NOMO-1 treated with DMSO at 0.1 percent for 48 hours (cell line): ENCODE data around the gene TRAPPC10.

ENCODE experiments used
- DNase-seq: peaks from one replicate; lab custom pipeline; 2025; ENCODE audit not compliant: unreplicated experiment; lab: John Stamatoyannopoulos, UW

The TRAPPC10 gene

DNA sequence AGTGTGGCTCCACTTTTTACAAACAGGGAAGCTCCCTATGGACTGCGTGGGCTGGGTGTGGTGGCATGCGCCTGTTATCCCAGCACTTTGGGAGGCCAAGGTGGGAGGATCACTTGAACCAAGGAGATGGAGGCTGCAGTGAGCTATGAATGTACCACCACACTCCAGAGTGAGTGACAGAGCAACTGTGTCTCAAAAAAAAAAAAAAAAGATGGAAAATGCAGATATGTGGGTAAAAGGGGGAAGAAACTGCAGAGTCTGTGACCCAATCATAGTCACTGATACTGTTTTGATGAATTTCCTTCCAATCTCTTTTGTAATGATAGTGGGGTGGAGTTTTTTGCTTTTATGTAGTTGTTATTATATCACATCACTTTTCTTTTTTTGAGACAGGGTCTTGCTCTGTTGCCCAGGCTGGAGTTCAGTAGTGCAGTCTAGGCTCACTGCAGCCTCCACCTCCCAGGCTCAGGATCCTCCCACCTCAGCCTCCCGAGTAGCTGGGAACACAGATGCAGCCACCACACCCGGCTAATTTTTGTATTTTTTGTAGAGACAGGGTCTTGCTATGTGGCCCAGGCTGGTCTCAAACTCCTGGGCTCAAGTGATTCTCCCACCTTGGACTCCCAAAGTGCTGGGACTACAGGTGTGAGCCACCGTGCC, 8.7 kb upstream of the TRAPPC10 start:
- no peak for DNase-seq

DNA sequence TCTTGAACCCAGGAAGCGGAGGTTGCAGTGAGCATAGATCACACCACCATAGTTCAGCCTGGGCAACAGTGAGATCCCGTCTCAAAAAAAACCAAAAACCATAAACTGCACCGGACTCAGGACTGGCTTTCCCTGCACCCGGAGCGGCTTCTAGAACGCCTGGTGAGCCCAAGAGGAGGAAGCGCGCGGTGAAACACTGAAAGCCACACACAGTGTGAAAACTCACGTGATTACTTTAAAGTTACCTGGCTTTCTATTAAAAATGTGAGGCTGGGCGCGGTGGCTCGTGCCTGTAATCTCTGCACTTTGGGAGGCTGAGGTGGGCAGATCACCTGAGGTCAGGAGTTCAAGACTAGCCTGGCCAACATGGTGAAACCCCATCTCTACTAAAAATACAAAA, 7.0 kb upstream of the TRAPPC10 start:
- DNase-seq = no peak

DNA sequence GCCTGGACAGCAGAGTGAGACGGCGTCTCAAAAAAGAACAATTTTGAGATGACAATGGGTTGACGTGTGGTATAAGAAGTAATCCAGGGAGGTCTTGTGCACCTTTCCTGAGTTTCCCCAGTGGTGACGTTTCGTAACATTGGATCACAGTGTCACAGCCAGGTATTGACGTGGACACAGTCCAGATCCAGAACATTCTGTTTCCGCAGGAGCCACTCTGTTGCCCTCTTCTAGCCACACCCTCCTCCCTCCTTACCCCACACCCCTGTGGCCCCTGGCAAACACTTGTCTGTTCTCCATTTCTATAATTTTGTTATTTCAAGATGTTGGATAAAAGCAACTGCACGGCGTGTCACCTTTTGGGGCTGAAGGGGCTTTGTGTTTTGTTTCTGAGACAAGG, 6.5 kb upstream of the TRAPPC10 start:
- no peak for DNase-seq

DNA sequence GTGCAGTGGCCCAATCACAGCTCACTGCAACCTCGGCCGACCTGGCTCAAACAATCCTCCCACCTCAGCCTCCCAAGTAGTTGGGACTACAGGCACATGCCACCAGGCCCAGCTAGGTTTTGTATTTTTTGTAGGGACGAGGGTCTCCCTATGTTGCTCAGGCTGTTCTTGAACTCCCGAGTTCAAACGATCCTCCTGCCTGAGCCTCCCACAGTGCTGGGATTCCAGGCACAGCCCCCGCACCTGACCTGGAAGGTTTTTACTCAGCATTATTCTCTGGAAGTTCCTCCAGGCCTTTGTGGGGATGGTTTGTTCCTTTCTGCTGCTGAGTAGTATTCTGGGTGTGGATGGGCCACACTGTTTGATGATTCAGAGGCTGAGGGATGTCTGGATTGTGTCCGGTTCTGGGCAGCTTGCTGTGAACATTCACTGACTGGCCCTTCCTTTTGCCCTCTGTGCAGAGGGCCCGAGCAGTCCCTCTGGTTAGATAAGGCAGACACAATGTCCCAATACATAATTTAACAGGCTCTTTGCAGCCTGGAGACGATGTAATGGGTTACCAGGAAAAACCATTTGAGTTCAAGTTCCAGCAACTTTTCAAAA, 6.0 kb upstream of the TRAPPC10 start:
- no peak for DNase-seq

DNA sequence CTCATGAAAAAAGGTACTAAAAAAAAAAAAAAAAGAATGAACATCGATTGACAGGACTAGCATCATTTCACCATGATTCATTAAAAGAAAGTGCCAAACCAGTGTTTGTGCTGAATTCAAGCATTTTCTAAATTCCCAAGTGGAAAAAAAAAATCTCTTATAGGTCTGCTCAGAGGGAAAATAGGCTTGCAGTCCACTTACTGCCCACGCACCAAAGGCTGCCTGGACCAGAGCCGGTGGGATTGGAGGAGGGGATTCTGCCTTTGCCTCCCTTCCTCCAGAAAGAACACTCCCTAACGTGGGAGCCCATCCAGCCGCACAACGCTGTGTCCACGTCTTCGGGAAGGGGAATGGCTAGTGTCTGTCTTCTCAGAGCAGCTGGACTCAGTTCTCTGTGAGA, 5.5 kb upstream of the TRAPPC10 start:
- no peak for DNase-seq

DNA sequence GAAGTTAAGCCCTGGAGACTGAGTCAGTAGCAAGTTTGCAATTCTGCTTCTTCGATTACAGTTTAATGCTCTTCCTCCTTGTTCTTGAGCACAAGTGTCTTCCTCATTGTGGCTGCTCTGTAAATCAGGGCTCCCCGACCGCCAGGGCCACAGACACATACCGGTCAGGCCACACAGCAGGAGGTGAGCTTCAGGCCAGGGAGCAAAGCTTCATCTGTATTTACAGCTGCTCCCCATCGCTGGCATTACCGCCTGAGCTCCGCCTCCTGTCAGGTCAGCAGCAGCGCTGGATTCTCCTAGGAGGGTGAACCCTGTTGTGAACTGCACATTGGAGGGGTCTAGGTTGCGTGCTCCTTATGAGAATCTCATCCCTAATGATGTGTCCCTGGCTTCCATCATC, 1.7 kb upstream of the TRAPPC10 start:
- DNase-seq = peak; percentile 34

DNA sequence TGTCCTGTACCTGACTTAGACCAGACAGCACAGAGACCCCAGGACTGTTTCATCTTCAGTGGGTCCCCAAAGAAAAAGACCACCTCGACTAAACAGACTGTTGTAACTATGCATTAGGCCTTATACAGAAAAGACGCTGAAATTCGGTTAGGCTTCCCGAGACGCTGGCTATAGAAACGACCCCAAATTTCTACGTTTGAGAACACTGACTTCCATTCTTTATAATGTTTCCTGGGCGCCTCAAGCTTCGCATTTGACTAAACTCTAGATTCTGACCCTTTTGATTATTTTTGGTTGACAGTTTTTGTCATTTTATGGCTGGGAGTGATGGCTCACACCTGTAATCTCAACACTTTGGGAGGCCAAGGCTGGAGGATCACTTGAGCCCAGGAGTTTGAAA, 986 bp upstream of the TRAPPC10 start:
- DNase-seq = no peak

DNA sequence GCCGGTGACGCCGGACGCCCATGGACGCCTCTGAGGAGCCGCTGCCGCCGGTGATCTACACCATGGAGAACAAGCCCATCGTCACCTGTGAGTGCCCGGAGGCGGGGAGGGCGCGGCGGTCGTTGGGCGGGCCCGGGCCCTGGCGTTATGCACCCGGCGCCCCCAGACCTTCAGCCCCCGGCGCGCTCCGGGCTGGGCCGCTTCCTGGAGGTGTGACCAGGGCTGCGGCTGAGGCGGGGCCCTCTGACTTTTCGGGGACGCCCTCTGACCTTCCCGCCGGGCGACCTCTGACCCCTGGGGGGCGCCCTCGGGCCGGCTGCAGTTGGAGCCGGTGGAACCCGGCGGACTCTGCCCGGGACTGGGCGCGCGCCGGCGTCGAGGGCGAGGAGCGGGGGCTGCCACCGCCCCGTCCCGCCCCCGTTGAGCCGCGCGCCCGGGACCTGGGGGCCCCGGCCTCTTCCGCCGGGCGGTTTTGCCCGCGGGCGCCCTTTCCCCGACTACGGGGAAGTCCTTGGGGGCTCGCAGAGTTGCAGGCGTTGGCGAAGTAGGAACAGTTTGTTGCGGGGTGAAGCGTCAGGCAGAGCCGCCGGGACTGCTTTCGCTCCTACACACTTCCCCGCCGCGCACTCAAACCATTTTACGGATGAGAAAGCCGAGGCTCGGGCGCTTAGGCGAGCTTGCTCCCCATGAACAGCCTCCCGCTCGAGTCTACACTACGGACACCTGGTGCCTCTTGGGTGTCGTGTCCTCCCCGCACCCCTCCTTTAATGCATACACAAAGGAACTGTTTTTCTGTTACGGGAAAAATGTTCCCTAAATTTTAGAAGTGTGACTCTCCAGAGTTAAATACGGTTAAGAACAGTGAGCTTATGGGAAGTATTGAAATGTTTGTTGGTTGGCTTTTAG, 618 bp downstream of the TRAPPC10 start:
- DNase-seq = peak; percentile 75

DNA sequence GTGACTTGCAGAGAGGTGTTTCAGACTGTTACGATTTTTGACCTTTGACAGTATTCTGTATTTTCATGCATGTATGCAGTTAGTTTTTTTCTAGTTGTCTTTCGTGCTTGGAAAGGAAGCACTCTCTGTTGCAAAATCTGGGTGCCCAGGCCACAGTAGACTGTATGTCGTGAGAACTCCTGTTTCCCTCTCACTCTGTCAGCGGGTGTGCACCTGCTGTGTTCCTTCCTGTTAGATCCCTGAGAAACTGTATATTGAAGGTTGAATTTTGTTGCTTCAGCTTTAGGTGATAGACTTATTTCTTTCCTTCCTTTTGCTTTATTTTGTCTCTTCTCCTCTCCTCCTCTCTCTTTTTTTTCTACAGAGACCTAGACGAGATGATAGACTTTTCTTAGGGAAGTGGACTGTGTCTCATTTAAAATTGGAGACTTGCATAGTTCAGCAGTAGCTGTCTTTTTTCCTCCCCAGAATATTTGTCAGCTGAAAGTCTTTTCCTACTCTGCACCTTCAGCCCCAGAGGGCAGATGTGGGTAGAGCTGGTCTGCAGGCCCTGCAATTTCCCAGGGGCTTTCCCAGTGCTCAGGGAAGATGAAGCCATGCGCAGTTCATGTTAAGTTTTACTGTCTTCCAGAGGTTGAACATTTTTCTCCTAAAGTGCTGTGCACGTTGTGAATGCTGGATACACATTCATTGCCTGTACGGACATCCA, 1.4 kb downstream of the TRAPPC10 start:
- DNase-seq = peak; percentile 41

DNA sequence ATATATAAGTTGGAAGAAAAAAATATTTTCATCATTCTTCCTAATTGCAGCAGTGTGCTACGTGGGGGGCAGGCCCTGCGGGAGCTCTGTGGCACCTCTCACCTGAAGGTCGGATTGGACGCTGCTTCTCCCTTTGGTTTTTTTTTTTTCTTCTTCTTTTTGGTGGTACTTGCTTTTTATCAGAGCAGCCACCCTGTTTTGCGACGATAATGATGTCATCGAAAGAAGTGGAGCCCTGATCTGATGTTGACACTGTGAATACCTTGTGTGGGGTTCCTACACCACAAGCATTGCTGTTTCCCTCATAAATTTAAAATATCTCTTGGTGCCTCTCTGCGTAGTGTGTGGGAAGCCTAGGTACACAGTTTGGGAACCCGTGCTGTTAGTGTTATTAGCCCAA, 5.5 kb downstream of the TRAPPC10 start:
- DNase-seq = no peak

DNA sequence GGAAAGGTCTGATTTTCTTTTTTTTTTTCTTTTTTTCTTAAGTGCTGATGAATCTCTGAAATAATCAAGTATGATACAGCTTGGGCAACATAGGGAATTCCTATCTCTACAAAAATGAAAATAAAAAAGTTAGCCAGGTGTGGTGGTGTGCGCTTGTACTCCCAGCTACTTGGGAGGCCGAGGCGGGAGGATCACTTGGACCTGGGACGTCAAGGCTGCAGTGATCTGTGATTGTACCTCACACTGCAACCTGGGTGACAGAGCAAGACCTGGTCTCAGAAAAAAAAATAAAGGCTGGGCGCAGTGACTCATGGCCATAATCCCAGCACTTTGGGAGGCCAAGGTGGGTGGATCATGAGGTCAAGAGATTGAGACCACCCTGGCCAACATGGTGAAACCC, 6.0 kb downstream of the TRAPPC10 start:
- no peak for DNase-seq

DNA sequence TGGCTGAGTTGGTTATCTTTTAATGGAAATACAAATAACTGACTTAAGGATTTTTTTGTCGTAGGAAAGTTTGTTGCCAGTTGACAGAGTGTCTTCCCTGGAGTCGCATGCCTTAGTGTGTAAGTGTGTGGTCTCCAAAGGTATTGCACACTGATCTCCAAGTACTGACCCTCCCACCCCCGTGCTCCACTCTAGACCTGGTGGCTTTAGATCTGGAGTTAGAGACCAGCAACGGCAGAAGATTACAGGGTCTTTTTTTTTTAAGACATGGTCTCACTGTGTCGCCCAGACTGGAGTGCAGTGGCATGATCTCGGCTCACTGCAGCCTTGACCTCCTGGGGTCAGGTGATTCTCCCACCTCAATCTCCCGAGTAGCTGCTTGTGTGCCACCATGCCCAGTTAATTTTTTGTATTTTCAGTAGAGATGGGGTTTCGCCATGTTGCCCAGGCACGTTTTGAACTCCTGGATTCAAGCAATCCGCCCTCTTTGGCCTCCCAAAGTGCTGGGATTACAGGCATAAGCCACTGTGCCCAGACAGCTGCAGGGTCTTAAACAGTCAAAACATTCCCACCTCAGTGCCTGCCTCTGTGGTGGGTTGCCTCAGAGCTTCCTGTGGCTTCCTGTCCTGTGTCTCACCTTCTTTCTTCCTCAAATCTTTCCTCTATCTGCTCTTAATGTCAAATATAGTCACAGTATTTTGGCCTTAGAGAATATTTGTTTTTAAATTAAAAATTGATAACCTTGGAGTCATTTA, 6.9 kb downstream of the TRAPPC10 start:
- DNase-seq = no peak

DNA sequence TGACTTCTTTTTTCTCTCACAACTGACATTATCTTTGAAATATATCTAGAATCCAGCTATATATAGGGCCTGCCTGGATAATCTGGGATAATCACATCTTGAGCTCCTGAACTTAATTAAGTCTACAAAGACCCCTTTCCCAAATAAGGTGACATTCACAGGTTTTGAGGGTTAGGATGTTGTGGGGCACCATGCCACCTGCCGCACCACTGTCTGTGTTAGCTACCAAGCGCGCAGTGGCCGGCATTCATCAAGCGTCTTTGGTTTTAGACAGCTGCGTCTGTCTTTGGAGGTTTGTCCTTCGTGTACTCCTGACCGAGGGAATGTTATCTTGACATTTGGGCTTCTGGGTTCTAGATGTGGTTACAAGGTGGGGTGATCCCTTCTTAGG, 7.5 kb downstream of the TRAPPC10 start:
- DNase-seq = no peak

DNA sequence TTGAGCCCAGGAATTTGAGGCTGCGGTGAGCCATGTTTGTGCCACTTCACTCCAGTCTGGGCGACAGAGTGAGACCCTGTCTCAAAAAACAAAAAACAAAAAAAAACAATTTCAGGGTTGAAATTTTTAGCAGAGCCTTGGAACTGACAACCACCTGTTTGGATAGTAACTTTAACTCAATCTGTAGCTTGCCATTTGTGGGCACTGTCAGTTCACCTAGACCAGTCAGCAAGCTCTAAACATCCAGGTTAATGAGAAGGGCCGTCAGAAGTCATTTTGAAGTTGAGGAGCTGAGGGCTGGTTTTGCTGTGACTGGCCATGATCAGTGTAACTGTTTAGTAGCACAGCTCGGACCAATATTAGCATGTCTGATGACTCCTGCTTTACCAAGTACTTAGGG, 8.4 kb downstream of the TRAPPC10 start:
- no peak for DNase-seq

DNA sequence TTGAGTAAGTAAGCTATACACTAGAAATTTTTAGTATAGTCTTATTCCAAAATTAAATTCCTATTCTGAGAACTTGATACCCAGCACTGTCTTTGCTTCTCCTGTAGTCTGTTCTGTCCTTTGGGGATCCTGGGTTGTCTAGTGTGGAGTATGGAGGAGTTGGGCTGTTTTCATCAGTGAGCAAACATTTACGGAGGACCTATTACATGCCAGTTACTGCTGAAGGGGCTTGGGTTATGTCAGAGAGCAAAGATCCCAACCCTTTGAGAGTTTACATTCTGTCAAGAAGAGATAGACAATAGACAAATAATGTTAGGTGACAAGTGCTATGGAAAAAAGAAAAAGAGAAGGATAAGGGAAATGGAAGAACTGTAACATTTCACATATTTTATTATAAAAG, 9.0 kb downstream of the TRAPPC10 start:
- DNase-seq = no peak

DNA sequence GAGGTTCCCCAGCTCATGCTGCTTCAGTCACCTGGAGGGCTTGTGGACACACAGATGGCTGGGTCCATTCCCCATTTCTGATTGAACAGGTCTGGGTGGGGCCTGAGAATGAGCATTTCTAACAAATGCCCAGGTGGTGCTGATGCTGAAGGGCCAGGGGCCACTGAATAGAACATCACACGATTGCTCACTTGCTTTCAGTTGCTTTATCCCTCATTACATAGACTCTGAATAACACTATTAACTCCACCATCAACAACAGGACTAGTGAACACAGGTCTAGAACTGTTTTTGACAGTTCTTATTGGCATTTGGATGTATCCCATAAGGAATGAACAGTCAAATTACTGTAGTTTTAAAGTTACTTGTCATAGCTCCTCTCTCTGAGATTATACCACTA, 12.1 kb downstream of the TRAPPC10 start:
- DNase-seq = no peak

DNA sequence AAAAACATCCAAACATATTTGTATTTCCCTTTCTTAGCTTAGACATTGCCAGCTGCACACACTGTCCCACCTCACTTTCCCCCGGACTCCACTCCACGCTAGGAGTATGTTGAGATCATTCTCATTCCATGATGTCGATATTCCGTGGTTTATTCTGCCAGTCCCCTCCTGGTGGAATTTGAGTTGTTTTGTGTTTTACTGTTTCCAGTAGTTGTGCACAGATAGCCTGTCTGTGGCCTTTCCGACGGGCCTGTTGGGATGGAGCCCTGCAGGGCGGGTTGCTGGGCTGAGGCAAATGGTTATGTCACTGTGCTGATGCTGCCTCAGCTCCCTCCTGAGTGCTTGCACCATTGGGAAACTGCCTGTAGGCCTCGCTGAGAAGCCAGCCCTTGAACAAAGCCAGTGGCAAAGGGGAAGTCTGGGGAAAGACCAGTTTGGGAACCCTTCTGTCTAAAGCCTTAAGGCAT, 12.8 kb downstream of the TRAPPC10 start:
- peak; percentile 27 for DNase-seq

DNA sequence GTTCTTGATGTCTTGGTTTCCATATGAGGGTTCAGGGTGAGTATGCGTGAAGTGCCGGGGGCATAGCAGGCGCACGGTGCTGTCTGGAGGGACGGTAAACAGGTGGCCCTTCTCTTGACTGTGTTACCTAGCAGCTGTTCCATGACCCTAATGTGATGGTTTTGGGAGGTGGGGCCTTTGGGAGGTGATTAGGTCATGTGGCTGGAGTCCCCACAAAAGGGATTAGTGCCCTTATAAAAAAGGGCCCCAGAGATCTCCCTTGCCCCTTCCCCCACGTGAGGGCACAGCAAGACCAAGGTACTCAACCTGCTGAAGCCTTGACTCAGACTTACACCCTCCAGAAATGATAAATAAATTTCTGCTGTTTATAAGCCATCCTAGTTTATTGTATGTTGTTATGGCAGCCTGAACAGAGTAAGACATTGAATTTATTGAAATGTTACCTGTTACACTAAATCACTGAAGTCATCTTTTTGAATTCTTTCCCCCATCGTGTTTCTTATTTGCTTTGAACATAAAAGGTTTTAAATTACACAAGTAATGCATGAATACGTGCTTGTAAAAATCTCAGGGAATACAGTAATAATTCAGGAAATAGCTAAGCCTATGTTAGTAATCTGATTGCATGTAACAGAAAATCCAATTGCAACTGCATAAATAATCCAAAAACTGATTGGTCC, 15.6 kb downstream of the TRAPPC10 start:
- DNase-seq = no peak

DNA sequence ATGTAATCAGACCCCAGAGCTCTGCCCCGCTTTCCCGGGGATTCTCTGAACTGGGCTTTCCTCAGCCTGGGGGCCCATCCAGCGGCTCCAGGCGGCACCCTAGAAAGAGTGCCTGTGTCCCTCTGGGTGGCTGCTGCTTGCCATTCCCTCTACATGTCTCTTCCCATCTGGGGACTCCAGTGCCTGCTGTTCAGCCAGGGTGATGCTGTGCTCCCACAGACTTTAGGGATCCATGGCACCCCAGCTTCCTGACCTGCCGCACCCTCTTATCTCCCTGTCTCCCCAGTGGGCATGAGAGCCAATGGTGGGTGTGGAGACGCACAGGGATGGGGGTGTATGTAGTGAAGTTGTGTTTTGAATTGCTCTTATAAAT, 16.2 kb downstream of the TRAPPC10 start:
- no peak for DNase-seq

DNA sequence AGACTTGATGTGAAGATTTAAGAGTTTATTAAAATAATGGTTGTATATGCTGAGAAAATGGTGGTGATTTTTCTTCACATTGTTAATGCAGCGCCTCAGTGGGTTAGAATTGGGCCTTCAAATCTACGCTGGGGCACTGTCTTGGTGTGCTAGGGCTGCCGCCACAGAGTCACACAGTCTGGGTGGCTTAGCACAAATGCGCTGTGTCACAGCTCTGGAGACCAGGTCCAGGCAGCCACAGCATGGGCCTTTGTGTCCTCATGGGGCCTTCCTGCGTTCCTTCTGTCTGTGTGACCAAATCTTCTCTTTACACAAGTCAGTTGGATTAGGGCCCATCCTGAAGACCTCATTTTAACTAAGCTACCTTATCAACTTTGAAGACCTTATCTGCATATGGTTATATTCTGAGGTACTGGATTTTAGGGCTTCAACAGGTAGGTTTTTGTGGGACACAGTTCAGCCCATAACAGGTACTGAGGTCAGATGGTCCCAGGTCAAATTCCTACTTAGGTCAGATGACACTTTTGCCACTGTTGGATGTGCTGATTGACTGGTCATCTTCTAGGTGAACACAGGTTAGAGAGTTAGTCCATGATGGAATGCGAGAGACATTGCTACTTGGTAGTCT, 17.5 kb downstream of the TRAPPC10 start:
- DNase-seq = no peak
